AG04450 (cell line): ENCODE data around the gene DHX35. TPM values are rescaled to one million over a fixed set of nuclear protein-coding genes. Genes with fewer than 3 reads are reported as not detected.

Source experiments
- CTCF ChIA-PET: fragments of 300-600, 350-600 bp; formaldehyde crosslinking; extraction: SDS; loops from one replicate; lab custom pipeline; 2022; ENCODE audit warnings: antibody characterized with exemption, inconsistent platforms; lab: Charles Lee
- POLR2A ChIA-PET: fragments of 350-600 bp; formaldehyde crosslinking; extraction: SDS; loops from one replicate; lab custom pipeline; 2021; ENCODE audit warnings: antibody characterized with exemption, inconsistent platforms; lab: Yijun Ruan, JAX
- DNase-seq: peaks from one replicate; pipeline ENCODE4 v3.0.0-alpha.2; 2011; ENCODE audit warnings: low read depth, low spot score
- H3K27ac ChIP-seq: one replicate; pipeline ENCODE4 v1.5.1; 2012; ENCODE audit warnings: low read depth, low read length, control low read depth
- H3K27me3 ChIP-seq: one replicate; pipeline ENCODE4 v1.6.0; 2012; ENCODE audit warnings: low read length; ENCODE audit not compliant: control insufficient read depth, insufficient read depth
- H3K4me3 ChIP-seq: 2 replicates; pipeline ENCODE4 v1.5.1; 2011; ENCODE audit warnings: mild to moderate bottlenecking, low read depth, low read length, control low read depth
- H3K9me3 ChIP-seq: 2 replicates; pipeline ENCODE4 v1.5.1; 2012; ENCODE audit warnings: low read length; ENCODE audit not compliant: control insufficient read depth, insufficient read depth
- CTCF ChIP-seq: IDR thresholded peaks from 2 replicates; pipeline ENCODE4 v1.5.1; 2011; ENCODE audit warnings: low read depth, low read length, control low read depth, inconsistent platforms
- polyA plus RNA-seq: library from polyadenylated mRNA; depleted of rRNA; stranded (reverse); fragments of >200 nt; gene quantifications from 2 replicates; pipeline ENCODE4 v1.2.3, GENCODE V29; 2011

Gene DHX35
- polyA plus RNA-seq, 1 experiment, result 14.4 TPM

- CTCF ChIA-PET, result no interaction called here
- H3K9me3 ChIP-seq, result peaks cover 7% of the 10 kb centered on the region
- no peak for DNase-seq
- peaks cover 3% of the 10 kb centered on the region for H3K27me3 ChIP-seq
- POLR2A ChIA-PET, result no interaction called here
- no peak overlapping the region for H3K4me3 ChIP-seq
- no peak for TF ChIP-seq CTCF
- H3K27ac ChIP-seq, result no peak overlapping the region
Measured at GRCh38 chr20:39072132-39072531, 110.0 kb downstream of the DHX35 start.

GRCh38 chr20:39072653-39073052 is 110.5 kb downstream of the DHX35 start:
- H3K4me3 ChIP-seq, result no peak overlapping the region
- CTCF ChIA-PET, result interaction anchor here (0.8 kb wide), 1 partner anchor 22 kb away, joined by 3 read pairs; no protein-coding TSS in a partner anchor
- POLR2A ChIA-PET, result no interaction called here

GRCh38 chr20:39075731-39076130 is 113.6 kb downstream of the DHX35 start:
- no peak overlapping the region for H3K27ac ChIP-seq
- TF ChIP-seq CTCF, result no peak
- no peaks in the 10 kb centered on the region for H3K9me3 ChIP-seq
- ChIA-PET POLR2A (no interaction called here), CTCF (interaction anchor here (1.0 to 11.4 kb wide), 3 partner anchors 11 to 28 kb away, joined by 4 to 315 read pairs (median 4); no protein-coding TSS in a partner anchor)
- no peak overlapping the region for H3K4me3 ChIP-seq
- no peak for DNase-seq
- peaks cover 3% of the 10 kb centered on the region for H3K27me3 ChIP-seq

More at GRCh38 chr20:39072653-39073052, 110.5 kb downstream of the DHX35 start:
- Histone ChIP-seq H3K9me3 (peaks cover 7% of the 10 kb centered on the region), H3K27ac (no peak overlapping the region), H3K27me3 (peaks cover 3% of the 10 kb centered on the region)
- DNase-seq, result no peak
- TF ChIP-seq CTCF, result no peak

- POLR2A ChIA-PET, result interaction anchor here (0.6 kb wide), 1 partner anchor 81 kb away, joined by 4 read pairs; no protein-coding TSS in a partner anchor
- peaks cover 3% of the 10 kb centered on the region for H3K27me3 ChIP-seq
- H3K27ac ChIP-seq, result no peak overlapping the region
- CTCF ChIA-PET, result interaction anchor here (11.4 kb wide), 1 partner anchor 29 kb away, joined by 315 read pairs; no protein-coding TSS in a partner anchor
- no peaks in the 10 kb centered on the region for H3K9me3 ChIP-seq
- no peak for TF ChIP-seq CTCF
- H3K4me3 ChIP-seq, result no peak overlapping the region
- DNase-seq, result no peak
Measured at GRCh38 chr20:39076958-39077357, 114.8 kb downstream of the DHX35 start.

GRCh38 chr20:39080326-39080725 is 118.2 kb downstream of the DHX35 start:
- ChIA-PET CTCF (interaction anchor here (0.6 to 11.4 kb wide), 16 partner anchors 9 to 770 kb away, joined by 3 to 315 read pairs (median 4); partner anchors contain the start of gene DHX35), POLR2A (no interaction called here)
- Histone ChIP-seq H3K27me3 (peaks cover 8% of the 10 kb centered on the region), H3K27ac (no peak overlapping the region), H3K9me3 (no peaks in the 10 kb centered on the region), H3K4me3 (no peak overlapping the region)
- no peak for TF ChIP-seq CTCF
- no peak for DNase-seq
